ENCODE data around the gene IRX2. TPM values are rescaled to one million over a fixed set of nuclear protein-coding genes. Genes with fewer than 3 reads are reported as not detected.

Gene IRX2
- total RNA-seq, 1 donor from 2014 or later: 56.4 TPM

- ATAC-seq: no peak
- intact Hi-C loops (cut with DNase I): no loop called here
These were observed 13.1 kb upstream of the IRX2 start for GRCh38 chr5:2764581-2764980.

GRCh38 chr5:2763533-2763794, 12.0 kb upstream of the IRX2 start:
- intact Hi-C loops (cut with DNase I): no loop called here
- TF ChIP-seq, protein P1, sequence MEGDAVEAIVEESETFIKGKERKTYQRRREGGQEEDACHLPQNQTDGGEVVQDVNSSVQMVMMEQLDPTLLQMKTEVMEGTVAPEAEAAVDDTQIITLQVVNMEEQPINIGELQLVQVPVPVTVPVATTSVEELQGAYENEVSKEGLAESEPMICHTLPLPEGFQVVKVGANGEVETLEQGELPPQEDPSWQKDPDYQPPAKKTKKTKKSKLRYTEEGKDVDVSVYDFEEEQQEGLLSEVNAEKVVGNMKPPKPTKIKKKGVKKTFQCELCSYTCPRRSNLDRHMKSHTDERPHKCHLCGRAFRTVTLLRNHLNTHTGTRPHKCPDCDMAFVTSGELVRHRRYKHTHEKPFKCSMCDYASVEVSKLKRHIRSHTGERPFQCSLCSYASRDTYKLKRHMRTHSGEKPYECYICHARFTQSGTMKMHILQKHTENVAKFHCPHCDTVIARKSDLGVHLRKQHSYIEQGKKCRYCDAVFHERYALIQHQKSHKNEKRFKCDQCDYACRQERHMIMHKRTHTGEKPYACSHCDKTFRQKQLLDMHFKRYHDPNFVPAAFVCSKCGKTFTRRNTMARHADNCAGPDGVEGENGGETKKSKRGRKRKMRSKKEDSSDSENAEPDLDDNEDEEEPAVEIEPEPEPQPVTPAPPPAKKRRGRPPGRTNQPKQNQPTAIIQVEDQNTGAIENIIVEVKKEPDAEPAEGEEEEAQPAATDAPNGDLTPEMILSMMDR (IDR thresholded peaks at IDR 0.05): no peak
- peaks cover 36% of the 10 kb centered on the region for H3K27me3 ChIP-seq
- ATAC-seq: no peak
- no peaks in the 10 kb centered on the region for H3K4me1 ChIP-seq
- no peak for DNase-seq
- no peak overlapping the region for H3K27ac ChIP-seq
- H3K36me3 ChIP-seq: no peaks in the 10 kb centered on the region
- no peak overlapping the region for H3K4me3 ChIP-seq
- no peaks in the 10 kb centered on the region for H3K9me3 ChIP-seq

More at GRCh38 chr5:2764581-2764980, 13.1 kb upstream of the IRX2 start:
- H3K4me3 ChIP-seq: no peak overlapping the region
- TF ChIP-seq, protein P1 (IDR thresholded peaks at IDR 0.05): no peak
- no peak for DNase-seq
- no peaks in the 10 kb centered on the region for H3K4me1 ChIP-seq
- H3K27me3 ChIP-seq: peaks cover 25% of the 10 kb centered on the region
- no peaks in the 10 kb centered on the region for H3K36me3 ChIP-seq
- H3K9me3 ChIP-seq: no peaks in the 10 kb centered on the region
- H3K27ac ChIP-seq: no peak overlapping the region

- Histone ChIP-seq H3K4me3 (no peak overlapping the region), H3K9me3 (no peaks in the 10 kb centered on the region), H3K4me1 (no peaks in the 10 kb centered on the region), H3K36me3 (no peaks in the 10 kb centered on the region), H3K27ac (no peak overlapping the region), H3K27me3 (peaks cover 42% of the 10 kb centered on the region)
- intact Hi-C loops (cut with DNase I): no loop called here
- TF ChIP-seq, protein P1 (IDR thresholded peaks at IDR 0.05): no peak
- ATAC-seq (no peak), DNase-seq (no peak)
These were observed 11.5 kb upstream of the IRX2 start for GRCh38 chr5:2762744-2763532.

- Histone ChIP-seq H3K27ac (no peak overlapping the region), H3K4me3 (no peak overlapping the region), H3K4me1 (peaks cover 5% of the 10 kb centered on the region), H3K9me3 (no peaks in the 10 kb centered on the region), H3K36me3 (no peaks in the 10 kb centered on the region), H3K27me3 (peaks cover 50% of the 10 kb centered on the region)
- DNase-seq (no peak), ATAC-seq (no peak)
- intact Hi-C loops (cut with DNase I): no loop called here
- TF ChIP-seq, protein P1 (IDR thresholded peaks at IDR 0.05): no peak
These were observed 10.5 kb upstream of the IRX2 start for GRCh38 chr5:2761921-2762488.

DNA sequence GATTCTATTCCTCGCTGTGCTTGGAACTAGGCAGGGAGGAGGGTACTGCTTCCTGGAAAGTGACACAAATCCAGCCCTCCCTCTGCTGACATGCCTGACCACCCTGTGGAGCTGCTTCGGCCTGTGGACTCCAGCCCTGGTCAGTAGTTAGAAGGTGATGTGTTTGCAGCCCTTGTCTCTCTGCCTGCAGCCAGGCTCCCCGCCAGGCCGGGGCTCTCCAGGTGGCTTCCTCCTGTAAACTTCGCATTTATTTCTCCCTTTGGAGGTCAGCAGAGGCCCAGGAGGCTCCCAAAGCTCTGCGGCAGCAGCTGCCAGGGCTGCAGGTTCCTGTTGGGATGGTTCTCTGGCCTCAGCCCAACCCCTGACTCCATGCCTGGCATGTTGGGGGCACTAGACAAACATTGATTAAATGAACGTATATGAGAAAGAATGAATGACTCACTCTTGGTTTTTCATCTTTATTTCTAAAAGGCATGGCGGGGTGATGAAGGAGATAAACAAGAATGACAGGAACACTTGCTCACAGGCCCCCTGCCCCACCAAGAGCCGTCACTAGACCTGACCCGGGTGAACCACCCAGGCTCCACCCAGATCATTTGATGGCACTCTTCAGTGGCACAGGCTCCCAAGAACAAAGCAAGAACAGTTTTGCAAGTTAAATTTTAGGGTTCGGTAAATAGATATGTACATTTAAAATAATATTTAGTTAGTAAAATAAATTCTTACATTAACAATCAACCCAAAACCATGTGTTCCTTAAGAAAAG, 8.4 kb upstream of the IRX2 start:
- H3K27ac ChIP-seq: no peak overlapping the region
- no peaks in the 10 kb centered on the region for H3K36me3 ChIP-seq
- no peak for DNase-seq
- TF ChIP-seq, protein P1 (IDR thresholded peaks at IDR 0.05): no peak
- peaks cover 5% of the 10 kb centered on the region for H3K4me1 ChIP-seq
- H3K27me3 ChIP-seq: peaks cover 65% of the 10 kb centered on the region
- H3K9me3 ChIP-seq: no peaks in the 10 kb centered on the region
- intact Hi-C loops (cut with DNase I): no loop called here
- no peak for ATAC-seq
- no peak overlapping the region for H3K4me3 ChIP-seq
